Adipose tissue (tissue), 3 donors: Measurements from ENCODE around the gene CDC37L1. TPM values are rescaled to one million over a fixed set of nuclear protein-coding genes. Genes with fewer than 3 reads are reported as not detected.

ENCODE experiments used
- H3K27ac ChIP-seq: one replicate; pipeline ENCODE4 v1.5.1; 2013; ENCODE audit warnings: low read depth, low read length
- WGBS, 3 donors: extraction: QIAGEN DNeasy Blood & Tissue Kit; methylation state at CpG; one replicate each; pipeline ENCODE4 v1.1.7; 2013; 5-methylcytosine and 5-hydroxymethylcytosine counted together
- polyA plus RNA-seq, 3 donors: library from polyadenylated mRNA; stranded (reverse); fragments of 200-250 nt; gene quantifications; one replicate each; pipeline ENCODE4 v1.2.3, GENCODE V29; 2013
- donor health status: healthy with polysubstance abuse.
- donor health status: Bipolar disorder and iron deficiency.
- donor health status: healthy.

CDC37L1 gene
- polyA plus RNA-seq, 3 donors: 12.1 to 18.5 (median 16.5) TPM

GRCh38 chr9:4701526-4701925 is 22.2 kb downstream of the CDC37L1 start:
- no peak overlapping the region for H3K27ac ChIP-seq
- WGBS, 3 donors: 13 to 69% (median 42%) methylated on average over 1 of the region's 1 CpG

- WGBS, 3 donors: 97 to 99% (median 98%) methylated on average over 2 of the region's 2 CpGs
Measured at GRCh38 chr9:4704129-4704528, 24.8 kb downstream of the CDC37L1 start.

GRCh38 chr9:4706021-4706420 is 26.7 kb downstream of the CDC37L1 start:
- 64 to 80% (median 71%) methylated on average over 2 of the region's 2 CpGs for WGBS, 3 donors
- H3K27ac ChIP-seq: no peak overlapping the region

More at GRCh38 chr9:4704129-4704528, 24.8 kb downstream of the CDC37L1 start:
- no peak overlapping the region for H3K27ac ChIP-seq

GRCh38 chr9:4706971-4707622 is 27.7 kb downstream of the CDC37L1 start:
- no peak overlapping the region for H3K27ac ChIP-seq
- WGBS, 3 donors: 58 to 86% (median 78%) methylated on average over 4 of the region's 4 CpGs

GRCh38 chr9:4709380-4709779 is 30.0 kb downstream of the CDC37L1 start:
- no peak overlapping the region for H3K27ac ChIP-seq

- WGBS, 3 donors: 64 to 74% (median 72%) methylated on average over 7 of the region's 7 CpGs
- H3K27ac ChIP-seq: no peak overlapping the region
Measured at GRCh38 chr9:4713849-4714248, 34.5 kb downstream of the CDC37L1 start.

GRCh38 chr9:4714266-4715016 is 35.1 kb downstream of the CDC37L1 start:
- WGBS, 3 donors: 74 to 91% (median 75%) methylated on average over 9 of the region's 9 CpGs
- no peak overlapping the region for H3K27ac ChIP-seq

- H3K27ac ChIP-seq: no peak overlapping the region
- 82 to 94% (median 85%) methylated on average over 1 of the region's 1 CpG for WGBS, 3 donors
Measured at GRCh38 chr9:4716163-4716562, 36.8 kb downstream of the CDC37L1 start.

- no peak overlapping the region for H3K27ac ChIP-seq
- 78 to 90% (median 85%) methylated on average over 4 of the region's 4 CpGs for WGBS, 3 donors
Measured at GRCh38 chr9:4717815-4718214, 38.4 kb downstream of the CDC37L1 start.

GRCh38 chr9:4718911-4719310 is 39.5 kb downstream of the CDC37L1 start:
- WGBS, 3 donors: 85 to 95% (median 93%) methylated on average over 6 of the region's 6 CpGs
- H3K27ac ChIP-seq: no peak overlapping the region

- no peak overlapping the region for H3K27ac ChIP-seq
- WGBS, 3 donors: 68 to 98% (median 97%) methylated on average over 4 of the region's 4 CpGs
Measured at GRCh38 chr9:4721736-4722135, 42.4 kb downstream of the CDC37L1 start.

GRCh38 chr9:4725706-4726442 is 46.5 kb downstream of the CDC37L1 start:
- 83 to 89% (median 84%) methylated on average over 7 of the region's 7 CpGs for WGBS, 3 donors

GRCh38 chr9:4727593-4727992 is 48.2 kb downstream of the CDC37L1 start:
- no peak overlapping the region for H3K27ac ChIP-seq
- WGBS, 3 donors: 50 to 67% (median 59%) methylated on average over 1 of the region's 1 CpG

More at GRCh38 chr9:4725706-4726442, 46.5 kb downstream of the CDC37L1 start:
- H3K27ac ChIP-seq: no peak overlapping the region

GRCh38 chr9:4732890-4733289 is 53.5 kb downstream of the CDC37L1 start:
- 96 to 100% (median 98%) methylated on average over 1 of the region's 1 CpG for WGBS, 3 donors
- no peak overlapping the region for H3K27ac ChIP-seq

GRCh38 chr9:4734150-4734549 is 54.8 kb downstream of the CDC37L1 start:
- no peak overlapping the region for H3K27ac ChIP-seq
- WGBS, 3 donors: 94 to 98% (median 97%) methylated on average over 2 of the region's 2 CpGs

GRCh38 chr9:4738866-4739586 is 59.7 kb downstream of the CDC37L1 start:
- WGBS, 3 donors: 83 to 90% (median 88%) methylated on average over 19 of the region's 19 CpGs

GRCh38 chr9:4739587-4740387 is 60.4 kb downstream of the CDC37L1 start:
- 18 to 40% (median 38%) methylated on average over 26 of the region's 26 CpGs for WGBS, 3 donors
- no peak overlapping the region for H3K27ac ChIP-seq

More at GRCh38 chr9:4738866-4739586, 59.7 kb downstream of the CDC37L1 start:
- H3K27ac ChIP-seq: no peak overlapping the region

GRCh38 chr9:4740388-4740637 is 60.9 kb downstream of the CDC37L1 start:
- 0 to 1% (median 0%) methylated on average over 4 of the region's 4 CpGs for WGBS, 3 donors
- no peak overlapping the region for H3K27ac ChIP-seq
